Astrocyte of the cerebellum (primary cell): ENCODE data around the gene KRT82.

Experiments used
- DNase-seq: peaks from one replicate; pipeline ENCODE4 v3.0.0-alpha.2; 2011; ENCODE audit warnings: low read depth
- H3K4me3 ChIP-seq: 2 replicates; pipeline ENCODE4 v1.5.1; 2011; ENCODE audit warnings: mild to moderate bottlenecking, low read depth, low read length, moderate library complexity
- in situ Hi-C: cut with HindIII; loops from 2 replicates; pipeline ENCODE4 v1.10.0; 2017; ENCODE audit warnings: low sequenced_read_pairs
- TF ChIP-seq, protein P1 (sequence below): IDR thresholded peaks from 2 replicates; pipeline ENCODE4 v1.5.1; 2012; ENCODE audit warnings: low read length, low read depth, moderate library complexity, mild to moderate bottlenecking; ENCODE audit errors: missing control alignments

KRT82 gene

DNA sequence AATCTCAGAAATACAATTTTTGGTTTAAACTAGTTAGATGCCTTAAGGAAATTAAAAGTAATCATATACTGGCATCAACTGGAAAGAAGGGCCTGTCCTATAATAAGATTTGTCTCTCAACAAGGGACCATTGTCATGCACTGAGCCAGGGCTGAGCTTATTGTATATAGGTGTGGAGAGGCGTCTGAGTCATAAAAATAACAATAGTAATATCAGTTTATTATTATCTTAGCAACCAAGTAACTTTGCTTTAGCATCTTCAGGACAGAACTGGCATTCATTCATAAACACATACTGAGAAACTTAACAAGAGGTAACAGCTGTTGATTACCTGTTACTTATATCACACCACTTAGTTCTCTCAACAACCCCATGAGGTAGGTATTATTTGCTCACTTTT, 20.9 kb upstream of the KRT82 start:
- TF ChIP-seq, protein P1, sequence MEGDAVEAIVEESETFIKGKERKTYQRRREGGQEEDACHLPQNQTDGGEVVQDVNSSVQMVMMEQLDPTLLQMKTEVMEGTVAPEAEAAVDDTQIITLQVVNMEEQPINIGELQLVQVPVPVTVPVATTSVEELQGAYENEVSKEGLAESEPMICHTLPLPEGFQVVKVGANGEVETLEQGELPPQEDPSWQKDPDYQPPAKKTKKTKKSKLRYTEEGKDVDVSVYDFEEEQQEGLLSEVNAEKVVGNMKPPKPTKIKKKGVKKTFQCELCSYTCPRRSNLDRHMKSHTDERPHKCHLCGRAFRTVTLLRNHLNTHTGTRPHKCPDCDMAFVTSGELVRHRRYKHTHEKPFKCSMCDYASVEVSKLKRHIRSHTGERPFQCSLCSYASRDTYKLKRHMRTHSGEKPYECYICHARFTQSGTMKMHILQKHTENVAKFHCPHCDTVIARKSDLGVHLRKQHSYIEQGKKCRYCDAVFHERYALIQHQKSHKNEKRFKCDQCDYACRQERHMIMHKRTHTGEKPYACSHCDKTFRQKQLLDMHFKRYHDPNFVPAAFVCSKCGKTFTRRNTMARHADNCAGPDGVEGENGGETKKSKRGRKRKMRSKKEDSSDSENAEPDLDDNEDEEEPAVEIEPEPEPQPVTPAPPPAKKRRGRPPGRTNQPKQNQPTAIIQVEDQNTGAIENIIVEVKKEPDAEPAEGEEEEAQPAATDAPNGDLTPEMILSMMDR: no peak
- H3K4me3 ChIP-seq: no peak overlapping the region
- in situ Hi-C loops: no loop called here
- no peak for DNase-seq

DNA sequence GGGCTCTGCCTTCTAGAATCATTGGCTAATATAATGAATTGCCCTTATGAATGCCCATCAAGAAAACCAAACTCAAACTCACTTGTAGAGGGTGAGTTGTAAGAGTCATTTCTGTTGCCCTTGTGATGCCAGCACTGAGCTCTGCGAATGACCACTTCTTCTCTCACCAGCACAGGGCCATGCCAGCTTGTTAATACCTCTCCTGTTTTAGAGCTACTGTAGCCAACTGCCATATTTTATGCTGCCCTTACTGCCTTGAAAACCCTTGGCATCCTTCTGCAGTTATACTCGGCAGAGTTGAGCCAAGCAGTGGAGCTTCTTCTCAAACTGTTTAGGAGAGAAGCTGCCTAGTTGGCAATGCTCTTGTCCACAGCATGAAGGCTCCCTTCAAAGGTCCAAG, 19.9 kb upstream of the KRT82 start:
- in situ Hi-C loops: no loop called here
- TF ChIP-seq, protein P1: no peak
- H3K4me3 ChIP-seq: no peak overlapping the region
- no peak for DNase-seq

DNA sequence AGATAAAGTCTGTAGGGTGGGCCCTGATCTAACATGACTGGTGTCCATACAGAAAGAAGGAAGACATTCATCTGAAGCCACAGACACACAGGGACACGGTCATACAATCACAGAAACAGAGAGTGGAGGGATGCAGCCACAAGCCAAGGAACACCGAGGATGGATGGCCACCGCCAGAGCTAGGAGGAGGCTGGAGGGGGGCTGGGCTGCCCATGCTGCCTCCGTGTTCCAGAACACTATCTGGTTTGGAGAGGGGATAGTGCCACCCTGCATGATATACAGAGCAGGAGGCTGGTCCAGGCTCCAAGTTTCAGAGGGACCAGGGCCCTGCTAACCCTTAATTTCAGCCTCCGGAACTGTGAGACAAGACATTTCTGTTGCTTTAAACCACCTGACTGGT, 19.3 kb upstream of the KRT82 start:
- DNase-seq: no peak
- H3K4me3 ChIP-seq: no peak overlapping the region
- TF ChIP-seq, protein P1: no peak
- in situ Hi-C loops: no loop called here

DNA sequence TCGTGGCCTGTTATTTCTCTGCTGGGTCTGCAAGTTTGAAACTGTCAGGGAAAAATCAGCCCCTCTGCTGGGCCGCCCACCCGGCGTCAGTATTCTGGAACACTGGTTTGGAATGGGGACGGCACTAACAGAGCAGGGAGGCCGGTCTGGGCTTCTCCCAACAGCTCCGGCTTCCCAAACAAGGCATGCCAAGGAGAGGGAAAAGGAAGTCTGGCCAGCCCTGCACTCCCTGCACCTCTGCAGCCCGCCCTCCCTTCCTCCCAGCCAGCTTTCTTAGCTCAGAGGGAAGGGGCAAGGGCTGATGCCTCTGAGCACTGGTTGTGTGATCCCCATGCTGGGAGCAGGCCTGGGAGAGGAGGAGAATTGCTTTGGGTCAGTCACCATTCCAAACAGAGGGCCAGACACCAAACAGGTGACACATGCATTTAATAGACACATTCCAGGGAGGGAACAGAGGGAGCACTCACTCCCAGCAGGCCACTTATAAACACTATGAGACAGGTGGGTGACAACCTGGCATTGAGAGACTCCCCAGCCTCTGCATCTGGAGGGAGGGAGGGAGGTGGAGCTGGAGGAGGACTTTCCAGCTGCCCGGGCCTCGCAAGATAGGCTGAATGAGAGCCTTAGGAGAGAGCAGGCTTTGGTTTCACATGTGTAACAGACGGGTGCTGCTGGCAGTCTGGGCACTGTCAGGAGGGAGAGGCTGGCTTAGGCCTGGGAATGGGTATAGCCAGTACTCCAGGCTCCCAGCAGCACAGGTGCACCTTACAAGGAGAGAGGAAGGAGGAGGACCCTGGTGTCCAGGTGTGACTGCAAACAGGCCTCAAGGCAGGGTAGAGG, 17.7 kb upstream of the KRT82 start:
- DNase-seq: no peak
- H3K4me3 ChIP-seq: no peak overlapping the region
- in situ Hi-C loops: no loop called here
- TF ChIP-seq, protein P1: no peak

DNA sequence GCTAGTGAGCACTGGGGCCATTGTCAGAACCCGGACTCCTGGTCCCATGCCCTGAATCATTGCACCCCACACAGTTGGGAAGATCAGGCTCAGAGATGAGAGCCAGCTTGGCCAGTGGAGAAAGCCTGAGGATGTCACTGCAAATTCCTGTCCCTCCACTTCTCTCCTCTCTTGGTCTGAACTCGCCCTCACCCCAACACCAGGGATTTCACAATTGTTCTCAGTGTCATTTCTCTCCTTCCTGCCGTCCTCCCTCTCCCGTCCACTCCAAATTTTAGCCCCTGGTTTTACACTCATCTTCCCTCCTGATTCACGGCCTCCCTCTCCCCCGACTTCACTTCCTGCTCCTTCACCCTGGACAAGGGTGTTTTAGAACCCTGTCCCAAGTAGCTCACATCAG, 16.9 kb upstream of the KRT82 start:
- DNase-seq: no peak
- in situ Hi-C loops: no loop called here
- H3K4me3 ChIP-seq: no peak overlapping the region
- TF ChIP-seq, protein P1: no peak

DNA sequence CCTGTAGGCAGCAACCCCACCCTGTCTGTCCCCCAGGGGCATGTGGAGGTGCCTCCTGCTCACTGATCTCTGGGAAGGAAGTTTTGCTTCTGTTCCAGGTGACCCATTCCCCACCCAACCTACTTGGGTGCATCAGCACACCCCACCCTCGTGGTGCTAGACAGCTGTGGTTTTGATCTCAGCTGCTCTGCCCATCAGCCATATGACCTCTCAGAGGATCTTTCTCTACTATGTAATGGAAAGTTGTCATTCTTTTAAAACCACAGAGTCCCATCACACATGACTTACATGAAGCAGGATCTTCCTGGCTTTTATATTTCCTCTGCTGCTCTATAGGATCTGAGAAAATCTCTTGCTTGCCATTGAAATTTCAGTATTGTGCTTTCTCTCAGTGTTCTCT, 13.5 kb upstream of the KRT82 start:
- TF ChIP-seq, protein P1: no peak
- DNase-seq: no peak
- no peak overlapping the region for H3K4me3 ChIP-seq
- in situ Hi-C loops: no loop called here
